ENCODE results near the gene FOXD2. TPM values are rescaled to one million over a fixed set of nuclear protein-coding genes. Genes with fewer than 3 reads are reported as not detected.

The FOXD2 gene
- total RNA-seq, 4 donors from 2014 or later = 0.12 to 0.16 TPM; not detected in 2

- DNase-seq (ENCODE audit: low spot score) (no peak), ATAC-seq (ENCODE audit: low FRiP score) (no peak)
- no peak for TF ChIP-seq CTCF (IDR thresholded peaks at IDR 0.05)
Observed at GRCh38 chr1:47444297-47444561, 6.4 kb downstream of the FOXD2 start.

- DNase-seq (ENCODE audit: low spot score) (no peak), ATAC-seq (ENCODE audit: low FRiP score) (peak; percentile 49)
- TF ChIP-seq CTCF (IDR thresholded peaks at IDR 0.05) = no peak
Observed at GRCh38 chr1:47444562-47445465, 7.0 kb downstream of the FOXD2 start.

GRCh38 chr1:47445823-47446550 is 8.1 kb downstream of the FOXD2 start:
- no peak for ATAC-seq (ENCODE audit: low FRiP score)
- DNase-seq (ENCODE audit: low spot score) = no peak
- TF ChIP-seq CTCF (IDR thresholded peaks at IDR 0.05) = no peak

GRCh38 chr1:47448462-47449222 is 10.8 kb downstream of the FOXD2 start:
- no peak for TF ChIP-seq CTCF (IDR thresholded peaks at IDR 0.05)
- no peak for ATAC-seq (ENCODE audit: low FRiP score)
- DNase-seq (ENCODE audit: low spot score) = no peak

GRCh38 chr1:47449822-47450552 is 12.1 kb downstream of the FOXD2 start:
- TF ChIP-seq CTCF (IDR thresholded peaks at IDR 0.05) = no peak
- ATAC-seq (ENCODE audit: low FRiP score) = peak; percentile 46
- no peak for DNase-seq (ENCODE audit: low spot score)

- DNase-seq (ENCODE audit: low spot score) (no peak), ATAC-seq (ENCODE audit: low FRiP score) (no peak)
- no peak for TF ChIP-seq CTCF (IDR thresholded peaks at IDR 0.05)
Observed at GRCh38 chr1:47450606-47451005, 12.8 kb downstream of the FOXD2 start.

All from omental fat pad (tissue), 4 donors.